Transverse colon (tissue), 4 donors: Measurements from ENCODE around the gene COL21A1. TPM values are rescaled to one million over a fixed set of nuclear protein-coding genes. Genes with fewer than 3 reads are reported as not detected.

Experiments
- DNase-seq: peaks from one replicate; pipeline ENCODE4 v3.0.0-alpha.2; 2019
- H3K27ac ChIP-seq, 4 donors: fragments of 200-600 bp; sonication (generic); 2 replicates each; pipeline ENCODE4 v1.5.1; 2016 to 2018; ENCODE audit warnings: inconsistent platforms in 4 of 4
- H3K27me3 ChIP-seq: fragments of 200-600 bp; sonication (generic); 2 replicates; pipeline ENCODE4 v1.5.1; 2017; ENCODE audit warnings: inconsistent platforms
- H3K36me3 ChIP-seq, 4 donors: fragments of 200-600 bp; sonication (generic); 2 replicates each; pipeline ENCODE4 v1.5.1; 2017 to 2019; ENCODE audit warnings: inconsistent platforms in 4 of 4
- H3K4me1 ChIP-seq, 4 donors: fragments of 200-600 bp; sonication (generic); 2 replicates each; pipeline ENCODE4 v1.5.1; 2017 to 2020; ENCODE audit warnings: inconsistent platforms in 4 of 4
- H3K4me3 ChIP-seq, 4 donors: fragments of 200-600 bp; sonication (generic); 1 replicate in 1 of 4; 2 replicates in 3 of 4; pipeline versions ENCODE4 v1.5.1 to v1.6.1; 2017 to 2019; ENCODE audit warnings: inconsistent platforms in 4 of 4
- H3K9me3 ChIP-seq, 2 donors: fragments of 200-600 bp; sonication (generic); 2 replicates each; pipeline ENCODE4 v1.5.1; 2017 to 2019; ENCODE audit warnings: inconsistent platforms in 2 of 2
- EP300 ChIP-seq: sonication (generic); formaldehyde crosslinking; IDR thresholded peaks from one replicate; pipeline ENCODE4 v1.6.1; 2017; ENCODE audit warnings: antibody characterized with exemption, low read depth
- POLR2A ChIP-seq: fragments of 450-650 bp; IDR thresholded peaks from one replicate; pipeline ENCODE4 v1.6.1; 2016; ENCODE audit warnings: antibody characterized with exemption, mild to moderate bottlenecking, moderate library complexity
- POLR2AphosphoS5 ChIP-seq, 3 donors: sonication (generic); formaldehyde crosslinking; IDR thresholded peaks; one replicate each; pipeline ENCODE4 v1.6.1; 2016; ENCODE audit warnings: antibody characterized with exemption in 3 of 3
- WGBS, 2 donors: methylation state at CpG; one replicate each; pipeline ENCODE4 v1.1.5; 2018; ENCODE audit warnings: low coverage in 1 of 2; 5-methylcytosine and 5-hydroxymethylcytosine counted together
- in situ Hi-C, 4 donors: fragments of 200-750 bp; cut with MboI; loops; one replicate each; pipeline versions ENCODE4 v1.15.0 to v1.15.1; 2017; ENCODE audit warnings: low sequenced_read_pairs in 3 of 4, low pct_ligation_motif_present in 1 of 4, low pct_unique_long_range_greater_than_20kb in 1 of 4
- intact Hi-C: fragments of 100-400 bp; cut with DNase I; formaldehyde crosslinking; loops from one replicate; pipeline ENCODE4 v1.15.1; 2023; ENCODE audit warnings: low total_unique reads
- total RNA-seq, 4 donors: library from RNA; depleted of rRNA; stranded (reverse); fragments of >200 nt; gene quantifications; one replicate each; pipeline ENCODE4 v1.1.0, GENCODE V29; 2016
- TF ChIP-seq, protein P1 (sequence below), 5 experiments: fragments of 200-600 bp in 3 of 5; fragments of 450-650 bp in 2 of 5; sonication (generic) in 3 of 5; IDR thresholded peaks; 1 replicate in 2 of 5; 2 replicates in 3 of 5; pipeline ENCODE4 v1.5.1; 2016 to 2017; ENCODE audit warnings: antibody characterized with exemption in 5 of 5, inconsistent platforms in 3 of 5, mild to moderate bottlenecking in 2 of 5, moderate library complexity in 1 of 5

Gene COL21A1
- total RNA-seq, 4 donors from 2014 or later: 0.40 to 5.7 (median 3.3) TPM

DNA sequence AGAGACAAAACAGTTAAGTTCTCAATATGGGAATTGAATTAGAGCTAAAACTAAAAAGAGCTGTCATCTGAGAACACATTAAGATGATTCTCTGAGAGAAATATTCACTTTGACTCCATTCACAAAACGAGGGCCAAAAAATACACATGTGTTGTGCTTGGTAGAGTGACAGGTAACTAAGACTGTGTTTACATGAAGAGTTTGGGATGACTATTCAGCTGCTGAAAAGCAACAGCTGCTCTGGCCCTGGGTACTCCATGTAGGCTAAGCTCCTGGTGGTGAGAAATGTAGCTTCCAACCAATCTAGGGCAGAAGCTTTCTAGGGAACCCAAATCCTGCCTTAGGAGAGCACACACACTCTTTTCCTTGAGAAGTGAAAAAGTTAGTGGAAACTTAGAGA is 184.5 kb downstream of the COL21A1 start:
- H3K36me3 ChIP-seq: no peaks in the 10 kb centered on the region
- no peak for DNase-seq
- no peak overlapping the region for H3K4me3 ChIP-seq
- intact Hi-C loops (no loop called here), in situ Hi-C loops (no loop called here)
- no peak overlapping the region for H3K27ac ChIP-seq
- 50% methylated on average over 1 of the region's 1 CpG for WGBS, 2 donors
- no peaks in the 10 kb centered on the region for H3K9me3 ChIP-seq
- TF ChIP-seq POLR2A: no peak
- TF ChIP-seq, protein P1, sequence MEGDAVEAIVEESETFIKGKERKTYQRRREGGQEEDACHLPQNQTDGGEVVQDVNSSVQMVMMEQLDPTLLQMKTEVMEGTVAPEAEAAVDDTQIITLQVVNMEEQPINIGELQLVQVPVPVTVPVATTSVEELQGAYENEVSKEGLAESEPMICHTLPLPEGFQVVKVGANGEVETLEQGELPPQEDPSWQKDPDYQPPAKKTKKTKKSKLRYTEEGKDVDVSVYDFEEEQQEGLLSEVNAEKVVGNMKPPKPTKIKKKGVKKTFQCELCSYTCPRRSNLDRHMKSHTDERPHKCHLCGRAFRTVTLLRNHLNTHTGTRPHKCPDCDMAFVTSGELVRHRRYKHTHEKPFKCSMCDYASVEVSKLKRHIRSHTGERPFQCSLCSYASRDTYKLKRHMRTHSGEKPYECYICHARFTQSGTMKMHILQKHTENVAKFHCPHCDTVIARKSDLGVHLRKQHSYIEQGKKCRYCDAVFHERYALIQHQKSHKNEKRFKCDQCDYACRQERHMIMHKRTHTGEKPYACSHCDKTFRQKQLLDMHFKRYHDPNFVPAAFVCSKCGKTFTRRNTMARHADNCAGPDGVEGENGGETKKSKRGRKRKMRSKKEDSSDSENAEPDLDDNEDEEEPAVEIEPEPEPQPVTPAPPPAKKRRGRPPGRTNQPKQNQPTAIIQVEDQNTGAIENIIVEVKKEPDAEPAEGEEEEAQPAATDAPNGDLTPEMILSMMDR (IDR thresholded peaks at IDR 0.05): no peak
- no peak for TF ChIP-seq EP300
- TF ChIP-seq POLR2AphosphoS5 (IDR thresholded peaks at IDR 0.05): no peak
- no peaks in the 10 kb centered on the region for H3K27me3 ChIP-seq
- no peaks in the 10 kb centered on the region for H3K4me1 ChIP-seq

- 53 to 79% methylated on average over 2 of the region's 2 CpGs for WGBS, 2 donors
- no peaks in the 10 kb centered on the region for H3K4me1 ChIP-seq
- no peak overlapping the region for H3K27ac ChIP-seq
- no peaks in the 10 kb centered on the region for H3K27me3 ChIP-seq
- no peak overlapping the region for H3K4me3 ChIP-seq
- TF ChIP-seq, protein P1 (IDR thresholded peaks at IDR 0.05): no peak
- TF ChIP-seq POLR2AphosphoS5 (IDR thresholded peaks at IDR 0.05): no peak
- TF ChIP-seq EP300: no peak
- TF ChIP-seq POLR2A: no peak
- in situ Hi-C loops: no loop called here
- no peak for DNase-seq
- intact Hi-C loops: no loop called here
- no peaks in the 10 kb centered on the region for H3K9me3 ChIP-seq
- H3K36me3 ChIP-seq: no peaks in the 10 kb centered on the region
These were observed 188.7 kb downstream of the COL21A1 start for GRCh38 chr6:56058636-56059035.

- no peaks in the 10 kb centered on the region for H3K9me3 ChIP-seq
- 86 to 95% methylated on average over 5 to 7 of the region's 7 CpGs for WGBS, 2 donors
- H3K4me3 ChIP-seq: no peak overlapping the region
- intact Hi-C loops: no loop called here
- no peak for DNase-seq
- no peaks in the 10 kb centered on the region for H3K4me1 ChIP-seq
- no peak overlapping the region for H3K27ac ChIP-seq
- no peak for TF ChIP-seq EP300
- TF ChIP-seq, protein P1 (IDR thresholded peaks at IDR 0.05): no peak
- TF ChIP-seq POLR2A: no peak
- TF ChIP-seq POLR2AphosphoS5 (IDR thresholded peaks at IDR 0.05): no peak
- no peaks in the 10 kb centered on the region for H3K36me3 ChIP-seq
- H3K27me3 ChIP-seq: no peaks in the 10 kb centered on the region
- in situ Hi-C loops: no loop called here
These were observed 192.2 kb downstream of the COL21A1 start for GRCh38 chr6:56055081-56055704.

DNA sequence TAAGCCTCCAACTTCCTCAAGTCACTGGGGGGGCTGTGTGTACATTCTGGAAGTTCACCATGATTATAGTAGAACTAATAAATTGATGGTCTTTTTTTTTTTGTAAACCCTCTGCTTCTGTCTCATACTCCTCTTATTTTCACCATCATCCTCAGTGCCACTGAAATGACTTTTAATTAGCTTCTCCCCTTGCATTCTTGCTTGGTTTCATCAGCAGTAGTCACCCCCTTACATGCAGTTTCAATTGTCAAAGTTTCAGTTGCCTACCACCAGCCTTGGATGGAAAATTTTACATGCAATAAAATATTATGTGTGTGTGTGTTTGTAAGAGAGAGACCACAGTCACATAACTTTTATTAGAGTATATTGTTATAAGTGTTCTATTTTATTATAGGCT is 196.2 kb downstream of the COL21A1 start:
- H3K27me3 ChIP-seq: no peaks in the 10 kb centered on the region
- no peak overlapping the region for H3K4me3 ChIP-seq
- H3K27ac ChIP-seq: no peak overlapping the region
- H3K4me1 ChIP-seq: no peaks in the 10 kb centered on the region
- DNase-seq: no peak
- TF ChIP-seq POLR2A (no peak), POLR2AphosphoS5 (IDR thresholded peaks at IDR 0.05) (no peak), EP300 (no peak)
- TF ChIP-seq, protein P1 (IDR thresholded peaks at IDR 0.05): no peak
- in situ Hi-C loops: no loop called here
- H3K9me3 ChIP-seq: no peaks in the 10 kb centered on the region
- intact Hi-C loops: no loop called here
- H3K36me3 ChIP-seq: no peaks in the 10 kb centered on the region
